Fibroblast of the aortic adventitia (primary cell): ENCODE results near the gene YBX1. TPM values are rescaled to one million over a fixed set of nuclear protein-coding genes. Genes with fewer than 3 reads are reported as not detected.

Experiments
- DNase-seq: peaks from one replicate; pipeline ENCODE4 v3.0.0-alpha.2; 2010; ENCODE audit warnings: low read depth
- H3K4me3 ChIP-seq: 2 replicates; pipeline ENCODE4 v1.5.1; 2011; ENCODE audit warnings: low read depth, mild to moderate bottlenecking, control low read depth, low read length, moderate library complexity
- CTCF ChIP-seq: IDR thresholded peaks from 2 replicates; pipeline ENCODE4 v1.5.1; 2011; ENCODE audit warnings: mild to moderate bottlenecking, low read length, control low read depth, inconsistent platforms; ENCODE audit not compliant: insufficient read depth
- total RNA-seq: library from RNA; depleted of rRNA; stranded (reverse); fragments of >200 nt; gene quantifications from 2 replicates; pipeline ENCODE4 v1.2.3, GENCODE V29; 2012; ENCODE audit warnings: low replicate concordance

Gene YBX1
- total RNA-seq, 1 donor: 792 TPM

- no peak overlapping the region for H3K4me3 ChIP-seq
- no peak for TF ChIP-seq CTCF
- no peak for DNase-seq
Measured at GRCh38 chr1:42730002-42730401, 47.8 kb downstream of the YBX1 start.

- TF ChIP-seq CTCF: no peak
- H3K4me3 ChIP-seq: no peak overlapping the region
- DNase-seq: peak; percentile 11
Measured at GRCh38 chr1:42730988-42731387, 48.8 kb downstream of the YBX1 start.

GRCh38 chr1:42731585-42731984 lies 49.4 kb downstream of the YBX1 start:
- no peak for DNase-seq
- no peak for TF ChIP-seq CTCF
- H3K4me3 ChIP-seq: no peak overlapping the region

GRCh38 chr1:42732126-42732680 lies 50.0 kb downstream of the YBX1 start:
- TF ChIP-seq CTCF: no peak
- no peak overlapping the region for H3K4me3 ChIP-seq
- peak; percentile 26 for DNase-seq

GRCh38 chr1:42733415-42734200 lies 51.4 kb downstream of the YBX1 start:
- H3K4me3 ChIP-seq: no peak overlapping the region
- TF ChIP-seq CTCF: no peak
- DNase-seq: no peak

GRCh38 chr1:42734201-42735035 lies 52.2 kb downstream of the YBX1 start:
- H3K4me3 ChIP-seq: no peak overlapping the region
- DNase-seq: no peak
- no peak for TF ChIP-seq CTCF
